NCI-H128 (cell line): ENCODE measurements around the gene BEST3.

Experiments
- DNase-seq: peaks from one replicate; lab custom pipeline; 2025; ENCODE audit not compliant: unreplicated experiment; lab: John Stamatoyannopoulos, UW

Gene BEST3

GRCh38 chr12:69653703-69654102 is 45.4 kb downstream of the BEST3 start:
- DNase-seq: no peak

GRCh38 chr12:69651922-69652321 is 47.2 kb downstream of the BEST3 start:
- DNase-seq: no peak

- no peak for DNase-seq
Observed at GRCh38 chr12:69649529-69649928, 49.6 kb downstream of the BEST3 start.

- DNase-seq: no peak
Observed at GRCh38 chr12:69648476-69648875, 50.6 kb downstream of the BEST3 start.

GRCh38 chr12:69647178-69647577 is 51.9 kb downstream of the BEST3 start:
- no peak for DNase-seq

- DNase-seq: no peak
Observed at GRCh38 chr12:69645031-69645430, 54.1 kb downstream of the BEST3 start.

GRCh38 chr12:69644511-69644910 is 54.6 kb downstream of the BEST3 start:
- no peak for DNase-seq

- no peak for DNase-seq
Observed at GRCh38 chr12:69642531-69642930, 56.6 kb downstream of the BEST3 start.

- DNase-seq: no peak
Observed at GRCh38 chr12:69641546-69641945, 57.6 kb downstream of the BEST3 start.

- peak; percentile 19 for DNase-seq
Observed at GRCh38 chr12:69639400-69640016, 59.6 kb downstream of the BEST3 start.

GRCh38 chr12:69633061-69633460 is 66.0 kb downstream of the BEST3 start:
- no peak for DNase-seq

GRCh38 chr12:69630191-69630590 is 68.9 kb downstream of the BEST3 start:
- no peak for DNase-seq

- no peak for DNase-seq
Observed at GRCh38 chr12:69627501-69627900, 71.6 kb downstream of the BEST3 start.

- no peak for DNase-seq
Observed at GRCh38 chr12:69623970-69624369, 75.1 kb downstream of the BEST3 start.

- DNase-seq: no peak
Observed at GRCh38 chr12:69621551-69621950, 77.6 kb downstream of the BEST3 start.

- no peak for DNase-seq
Observed at GRCh38 chr12:69620921-69621320, 78.2 kb downstream of the BEST3 start.

GRCh38 chr12:69620077-69620476 is 79.0 kb downstream of the BEST3 start:
- DNase-seq: no peak

GRCh38 chr12:69619050-69619449 is 80.1 kb downstream of the BEST3 start:
- DNase-seq: no peak

- DNase-seq: no peak
Observed at GRCh38 chr12:69616025-69616424, 83.1 kb downstream of the BEST3 start.

- DNase-seq: no peak
Observed at GRCh38 chr12:69613351-69613750, 85.8 kb downstream of the BEST3 start.

- no peak for DNase-seq
Observed at GRCh38 chr12:69610729-69611128, 88.4 kb downstream of the BEST3 start, which contains the start of gene LRRC10. LRRC10 (minus strand) TSS chr12:69610907; CDS start chr12:69610838, 69 bp downstream.

GRCh38 chr12:69610126-69610525 is 89.0 kb downstream of the BEST3 start:
- DNase-seq: no peak

GRCh38 chr12:69608114-69608513 is 91.0 kb downstream of the BEST3 start:
- DNase-seq: no peak
